Measurements from ENCODE around the gene GH1.
"Not testable (repeated sequence)": the region's sequence is repeated elsewhere in the genome, so short reads cannot be mapped to it uniquely, and the experiment has no call there.

Gene GH1

GRCh38 chr17:63910096-63910495 lies 8.5 kb downstream of the GH1 start:
- no peak overlapping the region for H3K27ac ChIP-seq
- H3K4me3 ChIP-seq (ENCODE audit: low read depth, low read length): no peak overlapping the region
- in situ Hi-C loops (cut with HindIII; ENCODE audit: low pct_ligation_motif_present, low sequenced_read_pairs): no loop called here
- no peaks in the 10 kb centered on the region for H3K36me3 ChIP-seq (replicated peaks)
- no peak for DNase-seq
- H3K27me3 ChIP-seq (replicated peaks): peaks cover 6% of the 10 kb centered on the region
- TF ChIP-seq CTCF (IDR thresholded peaks at IDR 0.05; ENCODE audit: low read depth, low read length, missing control alignments): no peak

GRCh38 chr17:63909586-63909985 lies 9.1 kb downstream of the GH1 start:
- H3K27ac ChIP-seq; H3K27me3 ChIP-seq (replicated peaks); in situ Hi-C loops (cut with HindIII; ENCODE audit: low pct_ligation_motif_present, low sequenced_read_pairs); DNase-seq; H3K4me3 ChIP-seq (ENCODE audit: low read depth, low read length); H3K36me3 ChIP-seq (replicated peaks): not testable (repeated sequence)

- H3K27me3 ChIP-seq (replicated peaks); DNase-seq; H3K27ac ChIP-seq; in situ Hi-C loops (cut with HindIII; ENCODE audit: low pct_ligation_motif_present, low sequenced_read_pairs); H3K36me3 ChIP-seq (replicated peaks); H3K4me3 ChIP-seq (ENCODE audit: low read depth, low read length): not testable (repeated sequence)
- peak; percentile 47 for TF ChIP-seq CTCF (IDR thresholded peaks at IDR 0.05; ENCODE audit: low read depth, low read length, missing control alignments)
Measured at GRCh38 chr17:63907161-63907778, 11.4 kb downstream of the GH1 start.

- H3K27ac ChIP-seq; H3K27me3 ChIP-seq (replicated peaks); in situ Hi-C loops (cut with HindIII; ENCODE audit: low pct_ligation_motif_present, low sequenced_read_pairs); H3K36me3 ChIP-seq (replicated peaks); H3K4me3 ChIP-seq (ENCODE audit: low read depth, low read length); DNase-seq: not testable (repeated sequence)
Measured at GRCh38 chr17:63904796-63905195, 13.8 kb downstream of the GH1 start.

- peak; percentile 26 for TF ChIP-seq CTCF (IDR thresholded peaks at IDR 0.05; ENCODE audit: low read depth, low read length, missing control alignments)
- peak; percentile 49 for DNase-seq
- in situ Hi-C loops (cut with HindIII; ENCODE audit: low pct_ligation_motif_present, low sequenced_read_pairs); H3K36me3 ChIP-seq (replicated peaks); H3K27me3 ChIP-seq (replicated peaks); H3K27ac ChIP-seq; H3K4me3 ChIP-seq (ENCODE audit: low read depth, low read length): not testable (repeated sequence)
Measured at GRCh38 chr17:63903787-63904201, 14.8 kb downstream of the GH1 start.

- H3K36me3 ChIP-seq (replicated peaks); H3K4me3 ChIP-seq (ENCODE audit: low read depth, low read length); DNase-seq; H3K27ac ChIP-seq; H3K27me3 ChIP-seq (replicated peaks); in situ Hi-C loops (cut with HindIII; ENCODE audit: low pct_ligation_motif_present, low sequenced_read_pairs): not testable (repeated sequence)
Measured at GRCh38 chr17:63901971-63902370, 16.7 kb downstream of the GH1 start.

GRCh38 chr17:63898899-63899798 lies 19.5 kb downstream of the GH1 start:
- H3K27ac ChIP-seq; H3K4me3 ChIP-seq (ENCODE audit: low read depth, low read length); in situ Hi-C loops (cut with HindIII; ENCODE audit: low pct_ligation_motif_present, low sequenced_read_pairs); DNase-seq; H3K36me3 ChIP-seq (replicated peaks); H3K27me3 ChIP-seq (replicated peaks): not testable (repeated sequence)

- H3K27ac ChIP-seq; H3K4me3 ChIP-seq (ENCODE audit: low read depth, low read length); DNase-seq; in situ Hi-C loops (cut with HindIII; ENCODE audit: low pct_ligation_motif_present, low sequenced_read_pairs); H3K27me3 ChIP-seq (replicated peaks); H3K36me3 ChIP-seq (replicated peaks): not testable (repeated sequence)
Measured at GRCh38 chr17:63896524-63897354, 21.9 kb downstream of the GH1 start, which contains the start of gene CSH1. CSH1 (minus strand) TSS chr17:63896574; CDS start chr17:63896511, 63 bp downstream.

GRCh38 chr17:63894821-63895220 lies 23.8 kb downstream of the GH1 start:
- H3K27me3 ChIP-seq (replicated peaks); H3K36me3 ChIP-seq (replicated peaks); in situ Hi-C loops (cut with HindIII; ENCODE audit: low pct_ligation_motif_present, low sequenced_read_pairs); H3K4me3 ChIP-seq (ENCODE audit: low read depth, low read length); H3K27ac ChIP-seq; DNase-seq: not testable (repeated sequence)

GRCh38 chr17:63894021-63894420 lies 24.6 kb downstream of the GH1 start:
- DNase-seq; in situ Hi-C loops (cut with HindIII; ENCODE audit: low pct_ligation_motif_present, low sequenced_read_pairs); H3K27ac ChIP-seq: not testable (repeated sequence)

More at GRCh38 chr17:63894021-63894420, 24.6 kb downstream of the GH1 start:
- H3K4me3 ChIP-seq (ENCODE audit: low read depth, low read length); H3K27me3 ChIP-seq (replicated peaks); H3K36me3 ChIP-seq (replicated peaks): not testable (repeated sequence)

Measured in brain microvascular endothelial cell (primary cell).